NCI-H1092 (cell line): ENCODE data around the gene RTN4RL1.

ENCODE experiments used
- DNase-seq: peaks from one replicate; lab custom pipeline; 2025; lab: John Stamatoyannopoulos, UW

The RTN4RL1 gene

DNA sequence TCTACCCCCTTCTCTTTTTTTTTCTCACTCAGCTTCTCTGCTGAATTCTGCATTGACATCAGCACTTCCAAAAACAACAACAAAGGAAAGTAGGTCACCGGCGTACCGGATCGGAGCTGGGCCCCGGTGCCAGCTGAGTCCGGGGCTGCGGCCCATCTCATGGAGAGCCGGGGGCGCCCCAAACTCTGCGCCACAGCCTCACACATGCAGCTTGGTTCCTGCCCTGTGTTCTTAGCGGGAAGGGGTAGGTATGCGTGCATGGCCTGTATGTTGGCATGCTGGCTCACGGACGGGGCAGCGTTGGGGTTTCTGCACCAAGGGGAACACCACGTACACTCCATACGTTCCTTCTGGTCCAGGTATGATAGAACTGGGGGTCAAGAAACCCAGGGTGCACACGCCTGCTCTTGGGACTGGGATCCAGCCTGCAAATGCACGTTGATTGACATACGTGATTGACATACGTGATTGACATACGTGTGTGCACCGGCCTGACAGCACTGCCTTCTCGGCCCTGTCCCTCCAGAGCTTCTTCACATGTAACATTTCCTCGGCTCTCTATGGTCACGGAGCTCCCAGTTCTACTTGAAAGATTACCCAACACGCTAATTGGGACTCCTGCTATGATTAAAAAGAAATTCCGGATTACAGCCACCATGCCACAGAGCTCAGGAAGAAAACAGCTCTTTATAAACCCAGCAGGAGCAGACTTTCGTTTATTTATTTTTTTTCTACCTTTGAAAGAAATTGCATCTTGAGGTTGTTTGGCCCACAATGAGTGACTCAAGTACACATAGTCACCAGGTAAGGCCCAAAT lies 106.6 kb downstream of the RTN4RL1 start:
- no peak for DNase-seq

DNA sequence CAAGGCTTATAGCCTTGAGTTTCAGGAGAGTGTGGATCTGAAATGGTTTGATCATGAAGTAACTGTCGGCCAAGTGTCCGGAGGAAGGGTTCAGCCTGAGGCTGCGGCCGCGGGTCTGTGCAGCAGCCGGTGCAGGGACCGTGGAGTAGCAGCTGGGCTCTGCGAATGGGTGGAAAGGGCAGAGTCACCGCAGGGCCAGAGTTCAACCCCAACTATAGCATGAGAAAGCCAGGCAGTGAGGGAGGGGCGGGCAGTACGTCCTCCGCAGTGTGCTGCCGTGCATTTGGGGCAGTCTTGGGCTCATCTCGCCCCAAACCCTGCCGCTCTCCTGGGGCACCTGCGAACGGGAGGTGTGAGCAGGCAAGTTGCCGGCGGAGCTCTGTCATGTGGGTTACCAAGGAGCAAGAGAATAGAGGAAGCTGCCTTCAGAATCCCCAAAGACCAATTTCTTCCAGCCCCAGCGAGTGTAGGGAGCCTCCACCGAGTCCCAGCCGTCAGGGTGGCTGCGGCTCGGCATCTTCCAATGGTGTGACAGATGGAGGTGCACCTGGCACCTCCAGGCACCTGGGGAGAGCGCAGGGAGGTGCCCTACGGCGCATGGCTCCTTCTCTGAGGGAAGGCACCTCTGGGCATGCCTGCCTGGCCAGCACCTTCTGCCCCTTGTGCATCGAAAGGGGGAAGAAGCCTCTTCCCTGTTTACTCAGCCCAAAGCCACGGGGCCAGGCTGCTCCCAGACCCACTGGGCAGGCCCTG lies 108.0 kb downstream of the RTN4RL1 start:
- DNase-seq, result no peak

DNA sequence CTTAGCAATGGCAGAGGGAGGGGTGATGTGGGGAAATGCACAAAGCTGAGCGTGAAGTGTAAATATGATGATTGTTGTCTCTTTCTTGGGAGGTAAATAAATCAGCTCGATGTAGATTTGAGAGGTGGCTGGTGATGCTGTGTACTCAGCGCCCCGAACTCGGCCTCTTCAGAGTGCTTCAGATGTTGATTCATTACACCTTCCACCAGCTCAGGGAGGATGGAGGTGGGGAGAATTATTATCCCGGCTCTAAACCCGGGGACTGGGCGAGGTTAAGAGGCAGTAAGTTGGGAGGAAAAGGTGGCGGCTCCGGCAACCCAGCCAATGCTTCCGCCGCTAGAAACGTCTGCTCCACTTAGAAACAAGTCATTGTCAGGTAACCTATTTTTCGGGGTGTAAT lies 108.8 kb downstream of the RTN4RL1 start:
- no peak for DNase-seq

DNA sequence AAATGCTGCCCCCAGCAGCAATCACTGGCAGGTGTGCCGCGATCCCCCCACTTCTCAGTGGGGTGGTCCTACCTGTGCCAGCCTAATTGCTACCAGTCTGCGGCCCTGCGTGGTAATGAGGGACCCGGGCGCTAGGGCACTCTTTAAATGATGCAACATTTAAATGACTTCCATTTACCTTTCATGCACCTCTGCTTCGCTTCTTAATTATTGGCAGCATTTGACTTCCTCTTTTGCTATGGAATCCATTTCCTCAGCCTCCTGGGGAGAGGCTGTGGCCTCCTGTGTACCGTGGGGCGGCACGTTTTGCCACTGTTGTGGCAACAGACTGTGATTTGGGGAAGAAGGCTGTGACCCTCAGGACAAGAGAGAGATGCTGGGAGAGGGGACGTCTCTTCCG lies 109.2 kb downstream of the RTN4RL1 start:
- DNase-seq, result no peak

DNA sequence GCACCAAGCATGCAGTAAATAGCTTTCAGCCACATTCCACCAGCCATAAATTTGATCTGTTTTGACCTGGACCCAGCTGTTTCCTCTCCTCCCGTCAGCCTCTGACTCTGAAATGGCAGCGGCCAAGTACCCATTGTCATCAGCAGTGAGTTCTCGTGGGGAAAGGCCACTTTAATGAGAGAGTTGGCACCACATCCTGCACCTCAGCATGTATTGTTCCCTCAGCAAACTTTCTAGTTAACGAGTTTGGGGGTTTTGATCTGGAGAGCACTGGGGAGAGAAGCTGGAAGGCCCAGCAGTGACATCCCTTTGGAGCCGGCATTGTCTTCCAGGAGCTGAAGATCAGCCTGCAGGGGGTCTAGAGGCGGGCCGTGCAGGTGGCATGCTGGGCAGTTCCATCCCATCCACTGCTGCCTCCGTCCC lies 110.5 kb downstream of the RTN4RL1 start:
- no peak for DNase-seq

DNA sequence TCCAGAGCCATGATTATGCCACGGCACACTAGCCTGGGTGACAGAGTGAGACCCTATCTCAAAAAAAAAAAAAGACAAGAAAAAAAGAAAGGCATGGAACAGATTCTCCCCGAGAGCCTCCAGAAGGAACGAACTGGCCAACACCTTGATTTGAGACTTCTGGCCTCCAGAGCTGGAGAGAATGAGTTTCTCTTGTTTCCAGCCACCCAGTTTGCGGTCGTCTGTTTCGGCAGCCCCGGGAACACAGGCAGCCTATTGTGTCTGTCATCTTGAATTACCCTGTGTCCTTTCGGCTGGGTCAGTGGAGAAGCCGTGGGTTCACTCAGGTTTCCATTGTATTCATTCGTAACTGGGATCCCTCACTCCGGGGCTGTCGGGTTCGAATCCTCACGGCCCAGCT lies 111.4 kb downstream of the RTN4RL1 start:
- DNase-seq, result no peak

DNA sequence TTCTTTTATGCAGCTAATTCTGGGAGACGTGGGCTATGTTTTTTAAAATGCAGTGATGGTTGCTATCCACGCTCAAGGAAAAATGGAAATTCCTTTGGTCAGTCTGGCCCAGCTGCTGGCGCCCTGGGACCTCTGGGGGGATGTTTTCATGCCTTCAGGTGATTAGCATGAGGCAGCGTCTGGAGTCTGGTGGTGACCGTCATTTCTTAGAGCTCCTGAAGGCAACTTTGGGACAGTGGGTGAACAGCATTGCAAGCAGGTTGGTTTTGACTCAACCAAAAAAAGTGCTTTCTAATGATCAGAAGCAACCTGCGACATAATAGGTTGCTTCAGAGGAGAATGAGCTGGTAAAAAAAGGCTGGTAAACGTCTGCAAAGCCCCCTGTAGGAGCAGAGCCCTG lies 113.0 kb downstream of the RTN4RL1 start:
- no peak for DNase-seq

DNA sequence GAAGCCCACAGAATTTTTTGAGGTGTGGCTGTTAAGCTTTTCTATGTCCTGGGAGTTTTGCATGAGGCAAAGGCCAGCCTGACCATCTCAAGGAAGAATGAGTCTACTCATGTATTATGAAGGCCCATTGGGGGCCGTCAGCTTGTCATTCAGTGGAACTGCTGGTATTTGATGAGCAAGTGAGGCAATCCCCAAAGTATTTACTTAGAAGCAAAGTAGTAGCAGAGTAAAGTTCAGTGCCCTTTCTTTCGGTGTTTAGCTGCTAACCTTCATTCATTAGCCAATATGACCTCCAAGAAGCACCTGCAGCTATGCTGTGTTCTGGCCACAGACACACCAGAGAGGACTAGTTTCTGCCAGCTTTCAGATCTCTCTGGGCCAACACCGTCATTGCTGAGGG lies 115.1 kb downstream of the RTN4RL1 start:
- no peak for DNase-seq

DNA sequence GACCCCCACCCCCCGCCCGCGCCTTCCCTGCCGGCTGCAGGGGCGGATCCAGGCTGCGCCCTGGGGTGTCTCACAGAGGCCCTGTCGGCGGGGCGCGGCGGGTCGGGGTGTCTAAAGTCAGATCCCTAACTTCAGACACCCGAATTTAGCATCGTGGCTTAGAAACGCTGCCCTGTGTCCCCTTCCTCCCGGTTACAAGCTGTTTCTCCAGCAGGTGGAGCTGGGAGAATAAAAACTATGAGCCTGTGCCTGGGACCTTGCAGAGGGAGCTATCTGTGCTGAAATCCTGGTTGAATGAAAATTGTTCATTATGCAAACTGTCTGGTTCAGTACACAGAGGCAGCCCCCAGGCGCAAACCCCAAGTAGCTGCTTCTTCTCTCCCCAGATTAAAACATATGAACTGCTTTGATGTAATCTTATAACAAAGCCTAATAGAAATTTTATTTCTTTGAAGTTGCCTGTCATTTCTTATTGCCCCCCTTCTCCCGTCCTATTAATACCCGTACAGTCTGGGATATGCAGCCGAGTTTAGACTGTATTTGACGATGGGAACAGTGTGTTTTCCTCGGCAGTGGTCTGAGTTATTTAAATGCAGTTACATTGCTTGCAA lies 116.3 kb downstream of the RTN4RL1 start:
- peak; percentile 43 for DNase-seq

DNA sequence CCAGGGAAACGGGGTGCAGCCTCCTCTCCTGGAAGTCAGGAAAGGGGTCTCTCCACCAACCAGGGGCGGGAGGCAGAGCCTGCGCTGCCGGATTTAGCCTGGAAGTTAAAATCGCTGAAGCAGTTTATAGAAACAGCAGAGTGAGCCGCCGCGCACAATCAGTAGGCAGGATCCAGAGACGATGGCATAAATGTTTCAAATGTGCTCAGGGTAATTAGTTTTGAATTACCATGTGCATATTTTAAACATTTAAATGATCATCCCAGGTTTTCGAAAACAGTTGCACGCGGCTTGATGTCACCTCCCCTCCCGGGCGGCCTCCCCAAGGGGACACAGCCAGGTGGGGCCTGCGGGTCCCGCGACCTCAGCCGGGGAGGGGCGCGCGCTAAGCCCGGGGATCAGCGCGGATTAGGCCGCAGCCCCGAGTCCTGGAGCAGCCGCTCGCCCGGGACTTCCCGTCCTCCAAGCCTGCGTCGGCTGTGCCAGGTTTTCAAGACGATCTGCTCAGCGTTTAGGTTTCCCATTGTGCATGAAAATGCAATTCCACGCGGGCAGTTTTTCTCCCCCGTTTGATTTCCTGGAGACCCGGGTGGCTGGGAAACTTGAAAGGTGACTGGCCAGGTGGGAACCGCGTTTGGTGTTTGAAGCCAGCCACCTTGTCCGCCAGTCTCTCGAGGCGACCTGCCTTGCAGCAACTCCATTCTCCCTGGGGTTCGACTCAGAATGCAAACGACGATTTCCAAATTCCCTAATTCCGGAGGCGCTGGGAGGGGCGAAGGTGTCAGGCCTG lies 117.0 kb downstream of the RTN4RL1 start:
- no peak for DNase-seq

DNA sequence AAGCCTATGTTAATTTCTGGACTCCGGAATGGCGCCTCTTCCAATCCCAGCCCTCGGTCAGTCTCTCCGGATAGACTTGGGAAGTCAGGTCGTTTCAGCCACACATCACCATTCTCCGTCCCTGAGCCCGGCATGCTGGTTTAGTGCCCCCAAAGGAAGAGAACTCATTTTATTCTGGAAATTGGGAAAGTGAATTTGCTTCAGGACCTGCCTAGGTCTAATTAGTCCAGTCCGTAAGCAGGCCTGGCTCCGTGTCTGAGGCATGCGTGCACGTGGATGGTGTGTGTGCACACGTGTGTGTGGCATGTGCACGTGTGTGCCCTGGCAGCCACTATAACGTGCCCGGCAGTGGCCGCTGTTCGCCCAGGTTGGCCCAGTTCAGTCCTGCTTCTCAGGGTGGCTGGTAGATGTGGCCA lies 117.9 kb downstream of the RTN4RL1 start:
- no peak for DNase-seq

DNA sequence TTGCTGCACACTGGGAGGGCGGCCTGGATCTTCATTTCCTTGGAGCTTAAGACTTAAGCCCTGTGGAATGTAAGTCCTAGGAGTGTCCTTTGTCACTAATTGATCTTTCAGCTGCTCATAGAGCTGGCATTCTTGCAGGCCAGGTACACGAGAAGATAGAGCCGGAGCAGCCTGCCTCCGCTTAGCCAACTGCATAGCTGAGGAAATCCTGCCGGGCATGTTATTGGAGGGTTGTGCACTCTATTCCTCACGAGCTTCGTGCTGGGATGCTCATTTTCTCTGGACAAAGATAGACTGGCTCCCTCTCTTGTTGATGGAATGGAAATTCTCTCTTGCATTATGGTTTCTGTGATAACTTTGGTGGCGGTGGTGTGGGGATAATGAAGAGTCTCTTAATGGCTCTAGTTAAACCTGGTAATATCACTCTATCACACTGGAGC lies 118.5 kb downstream of the RTN4RL1 start:
- no peak for DNase-seq

DNA sequence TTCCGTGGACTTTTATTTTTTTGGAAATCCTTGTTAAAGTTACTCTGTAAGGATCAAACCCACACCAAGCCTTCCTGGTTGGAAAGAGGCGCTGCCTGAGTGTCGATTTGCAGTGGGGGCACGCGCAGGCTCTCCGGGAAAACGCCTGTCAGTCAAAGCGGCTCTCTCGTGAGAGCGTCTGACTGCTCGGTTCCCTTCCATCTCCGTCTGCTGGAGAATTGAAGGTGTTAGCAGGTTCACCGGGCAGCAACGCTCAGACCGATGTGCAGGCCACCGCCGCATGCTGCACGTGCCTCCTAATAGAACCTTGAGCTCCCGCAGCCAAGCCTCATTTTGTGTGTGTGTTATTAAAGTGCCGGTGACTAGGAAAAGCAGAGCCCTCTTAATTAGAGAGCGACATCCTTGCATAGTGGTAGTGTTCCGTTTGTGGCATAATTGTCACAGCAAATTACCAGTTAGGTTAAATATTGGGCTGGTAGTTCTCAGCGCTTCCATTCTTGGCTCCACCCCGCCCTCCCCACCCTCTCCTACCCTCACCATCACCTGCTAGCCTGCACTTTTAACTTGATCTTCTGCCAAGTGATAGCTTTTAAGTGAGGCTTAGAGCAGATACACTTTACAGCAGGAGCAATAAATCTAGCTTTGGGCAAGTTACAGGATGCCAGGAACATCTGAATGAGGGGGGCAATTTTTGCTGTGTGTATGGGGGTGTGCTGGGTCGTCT lies 119.8 kb downstream of the RTN4RL1 start:
- DNase-seq, result peak; percentile 78

DNA sequence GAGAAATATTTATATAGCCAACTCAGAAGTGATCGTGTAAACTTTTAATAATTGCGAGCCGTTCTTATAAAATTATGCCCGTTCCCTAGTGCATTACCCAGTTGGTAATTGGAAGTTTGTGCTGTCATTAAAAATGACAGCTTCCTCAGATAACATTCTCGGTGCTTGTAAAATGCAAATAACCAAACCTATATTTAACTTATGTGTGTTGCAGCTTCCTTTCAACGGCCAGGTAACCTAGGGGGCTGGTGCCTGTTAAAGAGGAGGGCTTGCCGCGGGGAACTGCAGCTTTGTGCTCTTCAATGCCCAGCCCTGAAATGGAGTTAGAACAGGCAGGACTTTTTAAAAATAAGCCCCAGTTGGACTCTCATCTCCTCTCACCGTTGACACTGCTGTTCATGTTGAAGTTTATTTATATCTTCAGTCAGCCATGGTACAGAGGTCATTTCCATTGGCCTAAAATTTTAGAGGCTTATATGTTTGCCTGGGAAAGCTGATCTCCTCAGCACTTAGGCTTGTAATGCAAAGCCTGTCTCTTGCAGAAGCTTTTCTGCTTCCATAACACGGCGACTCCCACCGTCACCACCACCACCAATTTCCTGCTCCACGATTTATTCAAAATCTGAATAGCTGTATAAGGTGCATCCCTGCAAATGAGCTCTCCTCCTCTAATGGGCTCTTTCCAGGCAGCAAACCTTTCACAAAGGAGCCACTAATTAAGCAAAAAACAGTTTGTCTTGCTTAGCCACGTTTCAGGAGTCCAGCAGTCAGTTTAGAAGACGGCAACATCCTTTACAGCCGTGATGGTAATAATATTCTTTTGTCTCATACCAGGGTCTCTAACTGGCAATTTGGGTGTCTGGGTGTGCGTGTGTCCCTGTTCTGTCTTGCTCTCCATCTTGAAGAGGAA lies 120.6 kb downstream of the RTN4RL1 start:
- no peak for DNase-seq

DNA sequence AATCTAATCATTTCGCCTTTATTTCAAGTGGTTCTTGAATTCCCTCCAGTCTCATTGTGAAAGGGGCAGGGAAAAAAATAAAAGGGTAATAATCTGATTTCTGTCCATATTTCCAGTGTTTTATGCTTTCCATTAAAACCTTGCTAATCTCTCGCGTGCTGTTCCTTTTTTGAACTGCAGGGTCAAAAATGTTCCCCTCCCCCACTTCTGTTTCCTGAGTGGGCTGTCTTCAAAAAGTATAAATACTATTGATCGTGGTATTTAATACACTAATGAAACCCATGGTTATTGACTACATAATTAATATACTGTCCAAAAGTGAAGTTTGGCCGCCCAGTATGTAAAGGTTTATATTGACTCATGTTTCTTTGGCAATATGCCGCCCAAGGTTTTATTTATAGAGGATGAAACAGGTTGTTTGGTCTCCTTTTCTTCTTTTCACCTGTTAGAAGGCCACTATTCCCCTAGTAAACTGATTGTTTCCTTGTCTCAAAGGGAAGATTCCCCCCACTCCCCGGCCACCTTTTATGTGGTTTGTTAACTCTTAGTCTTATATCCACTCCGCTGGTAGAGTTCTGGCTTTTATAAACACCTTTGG lies 125.6 kb downstream of the RTN4RL1 start:
- DNase-seq, result no peak

DNA sequence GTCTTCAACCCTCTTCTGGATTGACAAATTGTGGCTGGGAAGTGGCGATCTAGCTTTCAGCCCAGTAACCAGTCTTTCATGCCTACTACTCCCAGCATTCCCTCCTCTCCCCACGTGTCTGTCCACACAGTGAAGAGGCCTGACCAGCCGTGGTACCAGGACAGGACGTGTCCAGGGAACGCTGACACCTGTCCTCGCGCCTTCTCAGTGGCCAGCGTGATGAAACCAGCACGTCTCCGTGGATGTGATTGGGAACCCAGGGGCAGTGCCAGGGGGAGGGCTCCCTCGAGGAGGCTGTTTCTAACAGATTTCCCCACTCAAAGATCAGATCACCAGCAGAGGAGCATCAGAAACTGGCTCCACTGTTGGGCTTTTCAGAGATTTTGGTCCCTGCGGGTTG lies 126.3 kb downstream of the RTN4RL1 start:
- DNase-seq, result no peak

DNA sequence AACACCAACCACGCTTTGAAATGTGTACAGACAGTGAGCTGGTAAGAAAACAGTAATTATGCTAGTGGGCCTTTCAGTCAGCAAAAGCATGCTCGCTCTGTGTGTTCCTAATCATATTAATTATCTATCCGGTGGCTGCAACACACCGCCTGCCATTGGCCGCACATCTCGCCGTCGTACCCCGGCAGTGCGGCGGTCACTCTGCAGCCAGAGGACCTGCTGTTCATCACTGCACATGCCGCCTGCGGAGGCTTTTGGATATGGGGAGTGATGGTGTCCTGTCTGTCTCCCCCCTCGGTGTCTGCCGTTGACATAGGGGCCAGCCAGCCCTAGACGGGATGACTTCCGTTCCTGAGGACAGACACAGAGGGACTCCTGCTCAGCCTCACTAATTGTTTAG lies 126.8 kb downstream of the RTN4RL1 start:
- DNase-seq, result no peak

DNA sequence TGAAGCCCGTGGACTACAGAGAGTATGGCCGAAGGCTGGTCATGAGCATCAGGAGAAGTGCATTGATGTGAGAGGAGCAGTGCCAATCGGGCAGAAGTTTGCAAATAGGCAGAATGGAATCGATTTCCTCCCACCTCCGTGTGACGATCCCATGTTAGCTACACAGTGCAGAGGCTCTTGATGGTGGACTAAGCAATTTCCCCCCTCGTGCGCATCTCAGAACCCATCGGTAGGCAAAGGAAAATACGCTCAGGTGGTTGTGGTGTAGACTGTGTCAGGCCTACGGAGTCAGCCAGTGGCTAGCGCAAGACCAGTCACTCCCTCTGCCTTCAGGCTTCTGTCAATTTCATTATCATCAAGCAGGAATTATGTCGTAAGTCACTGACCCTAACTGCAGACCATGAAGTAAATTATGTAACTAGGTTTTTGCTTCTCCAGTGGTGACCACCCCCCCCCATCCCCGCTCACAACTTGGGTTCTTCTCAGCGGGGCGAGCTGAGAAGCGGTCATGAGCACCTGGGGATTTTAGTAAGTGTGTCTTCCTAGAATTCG lies 128.0 kb downstream of the RTN4RL1 start:
- DNase-seq, result no peak

DNA sequence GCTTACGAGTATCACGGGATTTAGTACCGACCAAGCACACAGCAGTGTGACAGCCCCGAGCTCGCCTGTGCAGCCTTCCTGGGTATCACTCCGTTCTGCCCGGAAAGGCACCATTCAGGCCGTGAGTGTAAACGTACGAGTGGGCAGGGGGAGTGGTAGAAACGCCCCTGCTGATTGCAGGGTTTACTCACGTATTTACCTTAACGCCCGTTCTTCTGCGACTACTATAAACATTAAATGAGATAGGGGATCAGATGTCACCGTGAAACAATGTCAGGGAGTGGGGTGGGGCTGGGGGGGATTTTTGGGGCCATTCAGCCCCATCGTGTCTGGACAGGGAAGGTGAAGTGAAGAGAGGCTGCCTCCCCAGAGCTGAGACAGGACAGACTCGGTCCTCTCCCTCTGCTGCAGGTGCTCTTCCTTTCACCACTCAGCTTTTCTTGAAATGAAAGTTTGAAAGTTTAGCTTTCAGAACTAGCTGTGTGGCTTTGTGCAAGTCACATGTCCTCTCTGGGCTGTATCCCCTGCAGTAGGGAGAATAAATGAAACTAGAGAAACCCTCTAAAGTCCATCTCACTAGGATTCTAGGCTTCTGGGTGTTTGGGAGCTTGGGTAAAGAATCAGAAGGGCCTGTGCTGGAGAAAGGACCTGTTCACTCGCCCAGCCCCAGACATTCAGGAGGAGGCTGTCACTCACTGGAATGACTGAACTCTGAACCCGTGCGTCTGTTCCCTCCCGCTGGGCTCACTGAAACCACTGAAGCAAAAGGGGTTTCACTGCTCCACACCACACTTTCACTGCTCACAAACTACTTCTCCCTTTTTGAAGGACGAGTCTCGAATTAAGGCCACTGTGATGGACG lies 128.7 kb downstream of the RTN4RL1 start:
- no peak for DNase-seq
